GM19455 (cell line): ENCODE results near the gene SLCO2A1.

Source experiments
- ATAC-seq: cut with Tn5 transposase; IDR thresholded peaks from one replicate; pipeline ENCODE4 v1.9.1; 2021; ENCODE audit not compliant: unreplicated experiment

SLCO2A1 gene

GRCh38 chr3:134061401-134061800 lies 31.7 kb upstream of the SLCO2A1 start:
- no peak for ATAC-seq

- ATAC-seq = no peak
Measured at GRCh38 chr3:134060561-134061385, 31.0 kb upstream of the SLCO2A1 start.

- no peak for ATAC-seq
Measured at GRCh38 chr3:134059671-134060560, 30.2 kb upstream of the SLCO2A1 start.

- ATAC-seq = no peak
Measured at GRCh38 chr3:134059035-134059601, 29.4 kb upstream of the SLCO2A1 start.

GRCh38 chr3:134057654-134058110 lies 28.0 kb upstream of the SLCO2A1 start:
- ATAC-seq = no peak

- ATAC-seq = no peak
Measured at GRCh38 chr3:134057006-134057653, 27.4 kb upstream of the SLCO2A1 start.

- no peak for ATAC-seq
Measured at GRCh38 chr3:134056464-134056891, 26.8 kb upstream of the SLCO2A1 start.

GRCh38 chr3:134055661-134056060 lies 25.9 kb upstream of the SLCO2A1 start:
- no peak for ATAC-seq

GRCh38 chr3:134054881-134055280 lies 25.2 kb upstream of the SLCO2A1 start:
- no peak for ATAC-seq

GRCh38 chr3:134054231-134054630 lies 24.5 kb upstream of the SLCO2A1 start:
- no peak for ATAC-seq

GRCh38 chr3:134052370-134052769 lies 22.6 kb upstream of the SLCO2A1 start:
- no peak for ATAC-seq

GRCh38 chr3:134049676-134050075 lies 20.0 kb upstream of the SLCO2A1 start:
- ATAC-seq = no peak

GRCh38 chr3:134048278-134048996 lies 18.7 kb upstream of the SLCO2A1 start:
- no peak for ATAC-seq

- no peak for ATAC-seq
Measured at GRCh38 chr3:134044459-134044858, 14.7 kb upstream of the SLCO2A1 start.

GRCh38 chr3:134040066-134040465 lies 10.3 kb upstream of the SLCO2A1 start:
- no peak for ATAC-seq

- ATAC-seq = no peak
Measured at GRCh38 chr3:134039161-134039862, 9.6 kb upstream of the SLCO2A1 start.

GRCh38 chr3:134038716-134039115 lies 9.0 kb upstream of the SLCO2A1 start:
- no peak for ATAC-seq

GRCh38 chr3:134038071-134038491 lies 8.4 kb upstream of the SLCO2A1 start:
- ATAC-seq = no peak

- ATAC-seq = no peak
Measured at GRCh38 chr3:134037168-134037567, 7.4 kb upstream of the SLCO2A1 start.

GRCh38 chr3:134036291-134036690 lies 6.6 kb upstream of the SLCO2A1 start:
- ATAC-seq = no peak
